MCF 10A (cell line): ENCODE measurements around the gene CCDC28A. TPM values are rescaled to one million over a fixed set of nuclear protein-coding genes. Genes with fewer than 3 reads are reported as not detected.

ENCODE experiments used
- Bru-seq: library from RNA; stranded (reverse); fragments of 400-500 nt; gene quantifications from one replicate; lab custom pipeline; 2021; lab: Mats Ljungman, UMichigan
- BruChase-seq, 2 experiments: library from RNA; stranded (reverse); fragments of 400-500 nt; gene quantifications; one replicate each; lab custom pipeline; 2021; lab: Mats Ljungman, UMichigan
- BruUV-seq: library from RNA; stranded (reverse); fragments of 400-500 nt; replicated peaks from 2 replicates; lab custom pipeline; 2021; lab: Mats Ljungman, UMichigan
- CTCF ChIA-PET: fragments of 300-600 bp; sonication (Branson Sonifier 250); formaldehyde crosslinking; extraction: SDS; loops from one replicate; lab custom pipeline; 2021; ENCODE audit warnings: antibody characterized with exemption, inconsistent platforms; lab: Yijun Ruan, JAX
- POLR2A ChIA-PET: fragments of 300-600, 350-650 bp; sonication (Branson Sonifier 250); formaldehyde crosslinking; extraction: SDS; loops from one replicate; lab custom pipeline; 2020; ENCODE audit warnings: antibody characterized with exemption, inconsistent platforms; lab: Yijun Ruan, JAX
- DNase-seq: peaks from one replicate; pipeline ENCODE4 v3.0.0-alpha.2; 2018; ENCODE audit not compliant: unreplicated experiment
- H3K27ac Mint-ChIP-seq: one replicate; pipeline ENCODE4 v1.8.0; 2022; ENCODE audit warnings: mild to moderate bottlenecking, low read depth, mixed read lengths; ENCODE audit not compliant: unreplicated experiment
- H3K27me3 Mint-ChIP-seq: one replicate; pipeline ENCODE4 v1.8.0; 2022; ENCODE audit warnings: mixed read lengths; ENCODE audit not compliant: insufficient read depth, unreplicated experiment
- H3K36me3 Mint-ChIP-seq: one replicate; pipeline ENCODE4 v1.8.0; 2022; ENCODE audit warnings: mild to moderate bottlenecking, moderate library complexity, mixed read lengths; ENCODE audit not compliant: insufficient read depth, unreplicated experiment
- H3K4me1 Mint-ChIP-seq: one replicate; pipeline ENCODE4 v1.8.0; 2022; ENCODE audit warnings: mixed read lengths; ENCODE audit not compliant: insufficient read depth, unreplicated experiment
- H3K4me3 Mint-ChIP-seq: one replicate; pipeline ENCODE4 v1.8.0; 2022; ENCODE audit warnings: mild to moderate bottlenecking, moderate library complexity, mixed read lengths; ENCODE audit not compliant: unreplicated experiment
- H3K9me3 Mint-ChIP-seq: one replicate; pipeline ENCODE4 v1.8.0; 2022; ENCODE audit warnings: mixed read lengths; ENCODE audit not compliant: unreplicated experiment
- intact Hi-C: fragments of 100-400 bp; cut with micrococcal nuclease; formaldehyde crosslinking; loops from 2 replicates; pipeline ENCODE4 v1.14.1; 2022
- long read RNA-seq: library from polyadenylated mRNA; stranded (forward); transcript quantifications from one replicate; pipeline ENCODE4 v2.0.0, GENCODE V29; 2022
- total RNA-seq: library from RNA; stranded (reverse); gene quantifications from 2 replicates; pipeline ENCODE4 v1.2.3, GENCODE V29; 2022
- TF ChIP-seq, protein P1 (sequence below): fragments of 200-600 bp; IDR thresholded peaks from one replicate; pipeline ENCODE4 v1.8.0; 2022; ENCODE audit warnings: antibody characterized with exemption, mild to moderate bottlenecking; ENCODE audit not compliant: unreplicated experiment

CCDC28A gene
- total RNA-seq (14.8 and 15.8 TPM in 2 replicates), Bru-seq, nascent RNA (percentile 69 among the genes with signal in this experiment), BruChase-seq, experiment 1, labeled RNA remaining after a 6-hour chase (percentile 75 among the genes with signal in this experiment), BruChase-seq, experiment 2, labeled RNA remaining after a 2-hour chase (percentile 62 among the genes with signal in this experiment)
- long read RNA-seq, transcript CCDC28A-202 (6 exons, 1,505 nt): major isoform, 70 of 84 reads
- long read RNA-seq, partial matches to known transcripts: 2 of 84 reads
- long read RNA-seq, other reads (novel, unspliced or antisense): 12 of 84 reads

DNA sequence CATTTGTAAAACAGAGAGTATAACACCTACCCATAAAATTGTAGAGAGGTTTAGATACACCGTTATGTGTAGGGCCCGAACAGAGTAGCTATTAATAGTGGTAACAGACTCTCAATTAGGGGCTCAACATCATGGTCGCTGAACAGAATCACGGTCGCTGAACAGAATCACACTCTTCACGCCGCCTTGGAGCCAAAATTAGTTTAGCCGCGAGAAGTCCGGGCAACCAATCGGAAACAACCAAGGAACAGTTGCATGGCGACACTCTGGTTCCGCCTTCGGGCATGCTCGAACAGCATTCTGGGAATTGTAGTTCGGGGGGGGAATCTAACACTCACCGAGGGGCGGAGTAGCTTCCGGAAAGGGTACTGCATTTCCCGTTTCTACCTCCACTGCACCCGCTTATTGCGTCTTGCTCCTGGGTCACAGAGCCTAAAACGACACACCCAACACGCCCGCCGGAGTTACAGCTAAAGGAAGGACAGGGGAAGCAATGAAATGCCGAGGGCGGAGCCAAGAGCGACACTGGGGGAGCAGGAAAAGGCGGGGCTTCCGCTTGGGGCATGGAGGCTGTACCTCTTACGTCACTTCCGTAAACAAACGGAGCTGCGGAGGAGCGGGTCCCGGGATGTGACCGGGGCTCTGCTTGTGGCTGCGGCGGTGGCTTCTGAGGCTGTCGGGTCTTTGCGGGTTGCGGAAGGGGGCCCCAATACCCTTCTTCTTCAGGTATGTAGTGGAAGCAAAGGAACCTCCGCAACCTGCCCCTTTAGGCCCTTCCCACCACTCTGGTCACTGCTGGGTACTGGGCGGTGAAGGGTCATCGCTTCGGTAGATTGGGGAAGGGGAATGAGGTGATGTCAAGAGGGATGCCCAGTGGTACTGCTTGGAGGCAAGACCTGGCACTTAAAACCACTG lies at the start of gene CCDC28A:
CCDC28A (plus strand) TSS at position 593 of the 915 bp plus-strand sequence. CDS start 2,352 bp downstream, outside the sequence.
- Mint-ChIP-seq H3K9me3 (no peaks in the 10 kb centered on the region), H3K27ac (peak within 1 kb of the TSS; percentile 99), H3K4me1 (no peaks in the 10 kb centered on the region), H3K36me3 (peaks cover 25% of the 10 kb centered on the region), H3K27me3 (no peaks in the 10 kb centered on the region), H3K4me3 (peak within 1 kb of the TSS; percentile 95)
- CTCF ChIA-PET: interaction anchor here (0.6 to 2.9 kb wide), 4 partner anchors 182 to 838 kb away, joined by 3 to 13 read pairs (median 4); no protein-coding TSS in a partner anchor
- TF ChIP-seq, protein P1, sequence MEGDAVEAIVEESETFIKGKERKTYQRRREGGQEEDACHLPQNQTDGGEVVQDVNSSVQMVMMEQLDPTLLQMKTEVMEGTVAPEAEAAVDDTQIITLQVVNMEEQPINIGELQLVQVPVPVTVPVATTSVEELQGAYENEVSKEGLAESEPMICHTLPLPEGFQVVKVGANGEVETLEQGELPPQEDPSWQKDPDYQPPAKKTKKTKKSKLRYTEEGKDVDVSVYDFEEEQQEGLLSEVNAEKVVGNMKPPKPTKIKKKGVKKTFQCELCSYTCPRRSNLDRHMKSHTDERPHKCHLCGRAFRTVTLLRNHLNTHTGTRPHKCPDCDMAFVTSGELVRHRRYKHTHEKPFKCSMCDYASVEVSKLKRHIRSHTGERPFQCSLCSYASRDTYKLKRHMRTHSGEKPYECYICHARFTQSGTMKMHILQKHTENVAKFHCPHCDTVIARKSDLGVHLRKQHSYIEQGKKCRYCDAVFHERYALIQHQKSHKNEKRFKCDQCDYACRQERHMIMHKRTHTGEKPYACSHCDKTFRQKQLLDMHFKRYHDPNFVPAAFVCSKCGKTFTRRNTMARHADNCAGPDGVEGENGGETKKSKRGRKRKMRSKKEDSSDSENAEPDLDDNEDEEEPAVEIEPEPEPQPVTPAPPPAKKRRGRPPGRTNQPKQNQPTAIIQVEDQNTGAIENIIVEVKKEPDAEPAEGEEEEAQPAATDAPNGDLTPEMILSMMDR: no peak
- peak; percentile 97 for DNase-seq
- TSS peak; percentile 84 for BruUV-seq
- intact Hi-C loops: no loop called here
- POLR2A ChIA-PET: interaction anchor here (0.6 to 2.2 kb wide), 23 partner anchors 9 to 729 kb away, joined by 3 to 8 read pairs (median 3); partner anchors contain the start of genes CITED2 and HEBP2

DNA sequence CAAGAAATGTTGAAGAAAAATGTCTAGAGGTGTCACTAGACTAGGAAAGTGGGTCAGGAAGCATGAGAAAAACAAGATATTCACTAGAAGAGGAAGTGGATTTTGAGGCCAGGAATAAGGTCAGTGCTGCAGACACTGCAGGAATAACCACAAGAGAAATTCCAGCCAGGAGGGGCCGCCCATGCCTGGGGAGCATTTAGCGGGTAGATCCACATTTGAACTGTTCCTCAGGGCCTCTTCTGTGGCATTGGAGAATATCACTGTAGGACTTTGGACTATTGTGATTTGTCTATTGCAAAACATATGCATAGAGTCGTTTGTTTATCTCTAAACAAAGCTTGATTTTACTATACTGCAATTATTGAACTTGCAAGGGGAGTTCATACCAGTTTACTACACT lies 49.6 kb upstream of the CCDC28A start:
- CTCF ChIA-PET: no interaction called here
- H3K4me1 Mint-ChIP-seq: no peaks in the 10 kb centered on the region
- intact Hi-C loops: no loop called here
- DNase-seq: no peak
- H3K36me3 Mint-ChIP-seq: no peaks in the 10 kb centered on the region
- no peak overlapping the region for H3K4me3 Mint-ChIP-seq
- H3K9me3 Mint-ChIP-seq: no peaks in the 10 kb centered on the region
- POLR2A ChIA-PET: no interaction called here
- no TSS peak for BruUV-seq
- no peaks in the 10 kb centered on the region for H3K27me3 Mint-ChIP-seq
- no peak overlapping the region for H3K27ac Mint-ChIP-seq
- TF ChIP-seq, protein P1: no peak

DNA sequence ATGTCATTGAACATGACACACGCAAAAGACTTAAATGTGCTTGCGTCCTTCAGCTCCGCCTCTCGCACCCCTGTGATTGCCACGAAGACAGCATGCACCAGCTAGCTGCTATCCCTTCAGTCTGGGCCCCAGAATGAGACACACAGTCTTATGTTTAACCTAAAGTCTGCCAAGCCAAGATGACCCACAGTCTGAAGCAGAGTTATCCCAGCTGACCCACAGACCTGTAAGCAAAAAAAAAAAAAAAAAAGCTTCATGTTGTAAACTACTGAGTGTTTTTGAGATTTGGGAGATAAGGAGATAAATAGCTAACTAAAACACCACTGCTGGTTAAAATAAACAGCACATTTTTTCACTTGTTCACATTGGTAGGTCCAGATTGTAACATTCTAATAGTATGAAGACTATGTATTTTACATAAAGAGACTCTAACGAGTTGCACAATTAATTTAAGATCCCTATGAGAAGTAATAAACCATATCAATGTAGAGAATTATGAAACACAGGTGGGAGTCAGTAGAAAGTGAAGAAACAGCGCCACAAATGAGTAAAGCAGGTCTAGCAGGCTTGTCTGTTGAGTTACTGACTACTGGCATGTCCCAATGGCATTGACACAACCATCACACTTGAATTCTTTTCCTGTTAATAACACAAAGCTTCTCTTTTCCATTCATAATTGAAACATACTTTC lies 47.4 kb upstream of the CCDC28A start:
- CTCF ChIA-PET: interaction anchor here (0.6 to 2.0 kb wide), 3 partner anchors 10 to 209 kb away, joined by 3 to 6 read pairs (median 3); no protein-coding TSS in a partner anchor
- H3K4me1 Mint-ChIP-seq: no peaks in the 10 kb centered on the region

More for the DNA sequence above, 47.4 kb upstream of the CCDC28A start:
- no peak overlapping the region for H3K27ac Mint-ChIP-seq
- POLR2A ChIA-PET: interaction anchor here (0.7 to 0.9 kb wide), 2 partner anchors 22 to 271 kb away, joined by 3 read pairs; no protein-coding TSS in a partner anchor
- TF ChIP-seq, protein P1: no peak
- intact Hi-C loops: no loop called here
- no peaks in the 10 kb centered on the region for H3K36me3 Mint-ChIP-seq
- no peaks in the 10 kb centered on the region for H3K27me3 Mint-ChIP-seq
- H3K9me3 Mint-ChIP-seq: no peaks in the 10 kb centered on the region
- no TSS peak for BruUV-seq
- no peak overlapping the region for H3K4me3 Mint-ChIP-seq
- DNase-seq: no peak
